Large intestine (tissue), 3 donors: Measurements from ENCODE around the gene GNAZ. TPM values are rescaled to one million over a fixed set of nuclear protein-coding genes. Genes with fewer than 3 reads are reported as not detected.
"Not testable (repeated sequence)": the region's sequence is repeated elsewhere in the genome, so short reads cannot be mapped to it uniquely, and the experiment has no call there.

ENCODE experiments used
- DNase-seq, 2 donors: peaks; one replicate each; pipeline versions ENCODE4 v3.0.0 to v3.0.0-alpha.2; 2013
- H3K27ac ChIP-seq: one replicate; pipeline ENCODE4 v1.5.1; 2013; ENCODE audit warnings: low read length
- H3K27me3 ChIP-seq: 2 replicates; pipeline ENCODE4 v1.6.1; 2013; ENCODE audit warnings: low read length; ENCODE audit not compliant: control insufficient read depth, insufficient read depth
- H3K36me3 ChIP-seq: 2 replicates; pipeline ENCODE4 v1.6.1; 2013; ENCODE audit warnings: low read length; ENCODE audit not compliant: control insufficient read depth, insufficient read depth
- H3K4me1 ChIP-seq: one replicate; pipeline ENCODE4 v1.6.1; 2013; ENCODE audit warnings: low read length; ENCODE audit not compliant: control insufficient read depth, insufficient read depth
- H3K4me3 ChIP-seq: one replicate; pipeline ENCODE4 v1.5.1; 2013; ENCODE audit warnings: low read length
- H3K9me3 ChIP-seq: one replicate; pipeline ENCODE4 v1.6.1; 2013; ENCODE audit warnings: mild to moderate bottlenecking, low read depth, low read length, moderate library complexity; ENCODE audit not compliant: control insufficient read depth
- WGBS: methylation state at CpG from one replicate; pipeline ENCODE4 v1.1.5; 2013; ENCODE audit warnings: low lambda C conversion rate; ENCODE audit not compliant: insufficient coverage; 5-methylcytosine and 5-hydroxymethylcytosine counted together
- polyA plus RNA-seq: library from polyadenylated mRNA; unstranded; fragments of 120-200 nt; gene quantifications from one replicate; pipeline ENCODE4 v1.2.1, GENCODE V29; 2013

GNAZ gene
- polyA plus RNA-seq, 1 donor, result 4.6 TPM

- Histone ChIP-seq H3K27ac (no peak overlapping the region), H3K27me3 (peaks cover 4% of the 10 kb centered on the region), H3K4me1 (no peaks in the 10 kb centered on the region), H3K9me3 (peaks cover 7% of the 10 kb centered on the region), H3K4me3 (no peak overlapping the region), H3K36me3 (no peaks in the 10 kb centered on the region)
- no peak for DNase-seq
- no CpG with 5 or more reads among the region's 1 CpG for WGBS
Observed at GRCh38 chr22:23044570-23044969, 25.7 kb upstream of the GNAZ start.

GRCh38 chr22:23045461-23045860 is 24.9 kb upstream of the GNAZ start:
- Histone ChIP-seq H3K27ac (no peak overlapping the region), H3K4me1 (no peaks in the 10 kb centered on the region), H3K27me3 (peaks cover 4% of the 10 kb centered on the region), H3K36me3 (no peaks in the 10 kb centered on the region), H3K9me3 (peaks cover 7% of the 10 kb centered on the region), H3K4me3 (no peak overlapping the region)
- DNase-seq, result no peak
- 100% methylated on average over 1 of the region's 2 CpGs for WGBS

GRCh38 chr22:23047265-23047664 is 23.1 kb upstream of the GNAZ start:
- no CpG with 5 or more reads among the region's 8 CpGs for WGBS
- Histone ChIP-seq H3K9me3 (peaks cover 7% of the 10 kb centered on the region), H3K27ac (no peak overlapping the region), H3K4me1 (no peaks in the 10 kb centered on the region), H3K36me3 (no peaks in the 10 kb centered on the region), H3K4me3 (no peak overlapping the region), H3K27me3 (peaks cover 4% of the 10 kb centered on the region)
- DNase-seq, result no peak

GRCh38 chr22:23047742-23048141 is 22.6 kb upstream of the GNAZ start:
- H3K27me3 ChIP-seq, result peaks cover 4% of the 10 kb centered on the region
- H3K9me3 ChIP-seq, result peaks cover 7% of the 10 kb centered on the region
- H3K27ac ChIP-seq, result no peak overlapping the region
- no peak overlapping the region for H3K4me3 ChIP-seq
- DNase-seq, result no peak
- no CpG with 5 or more reads among the region's 6 CpGs for WGBS
- H3K4me1 ChIP-seq, result no peaks in the 10 kb centered on the region
- no peaks in the 10 kb centered on the region for H3K36me3 ChIP-seq

- H3K27me3 ChIP-seq, H3K36me3 ChIP-seq, H3K4me1 ChIP-seq, H3K9me3 ChIP-seq, DNase-seq, H3K4me3 ChIP-seq, H3K27ac ChIP-seq: not testable (repeated sequence)
- no CpG with 5 or more reads among the region's 1 CpG for WGBS
Observed at GRCh38 chr22:23050546-23050945, 19.8 kb upstream of the GNAZ start.

- Histone ChIP-seq H3K36me3 (no peaks in the 10 kb centered on the region), H3K27ac (no peak overlapping the region), H3K9me3 (no peaks in the 10 kb centered on the region), H3K4me1 (no peaks in the 10 kb centered on the region), H3K27me3 (no peaks in the 10 kb centered on the region), H3K4me3 (no peak overlapping the region)
- 100% methylated on average over 1 of the region's 5 CpGs for WGBS
- DNase-seq, result no peak
Observed at GRCh38 chr22:23053051-23053707, 17.1 kb upstream of the GNAZ start.

- Histone ChIP-seq H3K4me1 (no peaks in the 10 kb centered on the region), H3K36me3 (no peaks in the 10 kb centered on the region), H3K27ac (no peak overlapping the region), H3K9me3 (no peaks in the 10 kb centered on the region), H3K27me3 (no peaks in the 10 kb centered on the region), H3K4me3 (no peak overlapping the region)
- no peak for DNase-seq
- WGBS, result 100% methylated on average over 1 of the region's 8 CpGs
Observed at GRCh38 chr22:23053912-23054530, 16.3 kb upstream of the GNAZ start.

- H3K4me3 ChIP-seq, result no peak overlapping the region
- H3K4me1 ChIP-seq, result no peaks in the 10 kb centered on the region
- DNase-seq, result no peak
- no peaks in the 10 kb centered on the region for H3K9me3 ChIP-seq
- no peaks in the 10 kb centered on the region for H3K36me3 ChIP-seq
- H3K27me3 ChIP-seq, result no peaks in the 10 kb centered on the region
- H3K27ac ChIP-seq, result no peak overlapping the region
- no CpG with 5 or more reads among the region's 5 CpGs for WGBS
Observed at GRCh38 chr22:23054531-23055257, 15.6 kb upstream of the GNAZ start.

GRCh38 chr22:23055449-23056179 is 14.7 kb upstream of the GNAZ start:
- DNase-seq, result no peak
- Histone ChIP-seq H3K27ac (no peak overlapping the region), H3K4me3 (no peak overlapping the region), H3K27me3 (no peaks in the 10 kb centered on the region), H3K4me1 (no peaks in the 10 kb centered on the region), H3K36me3 (no peaks in the 10 kb centered on the region), H3K9me3 (no peaks in the 10 kb centered on the region)
- WGBS, result no CpG with 5 or more reads among the region's 7 CpGs

- Histone ChIP-seq H3K4me3 (no peak overlapping the region), H3K9me3 (no peaks in the 10 kb centered on the region), H3K27ac (no peak overlapping the region), H3K27me3 (no peaks in the 10 kb centered on the region), H3K36me3 (no peaks in the 10 kb centered on the region), H3K4me1 (no peaks in the 10 kb centered on the region)
- no peak for DNase-seq
- no CpG with 5 or more reads among the region's 1 CpG for WGBS
Observed at GRCh38 chr22:23057331-23057730, 13.0 kb upstream of the GNAZ start.
